ENCODE results near the gene SRPK2.
A peak's percentile ranks its signal among the peaks of the same experiment; 100 is the strongest.
"Not testable (repeated sequence)": the region's sequence is repeated elsewhere in the genome, so short reads cannot be mapped to it uniquely, and the experiment has no call there.

Gene SRPK2

GRCh38 chr7:105305633-105306032 is 83.1 kb downstream of the SRPK2 start:
- no peak for TF ChIP-seq POLR2A (IDR thresholded peaks at IDR 0.05; ENCODE audit: low read depth, low read length)
- no peak for TF ChIP-seq POLR2AphosphoS5 (IDR thresholded peaks at IDR 0.05; ENCODE audit: low read depth, low read length)
- FAIRE-seq (no peak), DNase-seq (ENCODE audit: insufficient read length) (no peak)

- TF ChIP-seq POLR2A (IDR thresholded peaks at IDR 0.05; ENCODE audit: low read depth, low read length) (no peak), POLR2AphosphoS5 (IDR thresholded peaks at IDR 0.05; ENCODE audit: low read depth, low read length) (no peak), TAF1 (IDR thresholded peaks at IDR 0.05; ENCODE audit: borderline replicate concordance, low read depth, low read length) (no peak)
- DNase-seq (ENCODE audit: insufficient read length) (no peak), FAIRE-seq (no peak)
Observed at GRCh38 chr7:105304040-105304895, 84.5 kb downstream of the SRPK2 start.

GRCh38 chr7:105300587-105300986 is 88.1 kb downstream of the SRPK2 start:
- DNase-seq (ENCODE audit: insufficient read length); FAIRE-seq: not testable (repeated sequence)

GRCh38 chr7:105298439-105298894 is 90.3 kb downstream of the SRPK2 start:
- DNase-seq (ENCODE audit: insufficient read length) (no peak), FAIRE-seq (peak; percentile 54)
- no peak for TF ChIP-seq POLR2AphosphoS5 (IDR thresholded peaks at IDR 0.05; ENCODE audit: low read depth, low read length)
- TF ChIP-seq TAF1 (IDR thresholded peaks at IDR 0.05; ENCODE audit: borderline replicate concordance, low read depth, low read length), result no peak
- no peak for TF ChIP-seq POLR2A (IDR thresholded peaks at IDR 0.05; ENCODE audit: low read depth, low read length)

GRCh38 chr7:105297985-105298384 is 90.7 kb downstream of the SRPK2 start:
- FAIRE-seq (peak; percentile 38), DNase-seq (ENCODE audit: insufficient read length) (no peak)
- TF ChIP-seq POLR2A (IDR thresholded peaks at IDR 0.05; ENCODE audit: low read depth, low read length) (no peak), POLR2AphosphoS5 (IDR thresholded peaks at IDR 0.05; ENCODE audit: low read depth, low read length) (no peak), TAF1 (IDR thresholded peaks at IDR 0.05; ENCODE audit: borderline replicate concordance, low read depth, low read length) (no peak)

GRCh38 chr7:105297309-105297708 is 91.4 kb downstream of the SRPK2 start:
- TF ChIP-seq POLR2AphosphoS5 (IDR thresholded peaks at IDR 0.05; ENCODE audit: low read depth, low read length), result no peak
- TF ChIP-seq POLR2A (IDR thresholded peaks at IDR 0.05; ENCODE audit: low read depth, low read length), result no peak
- no peak for TF ChIP-seq TAF1 (IDR thresholded peaks at IDR 0.05; ENCODE audit: borderline replicate concordance, low read depth, low read length)
- FAIRE-seq, result no peak
- DNase-seq (ENCODE audit: insufficient read length), result no peak

GRCh38 chr7:105296491-105296890 is 92.2 kb downstream of the SRPK2 start:
- FAIRE-seq (no peak), DNase-seq (ENCODE audit: insufficient read length) (no peak)
- TF ChIP-seq TAF1 (IDR thresholded peaks at IDR 0.05; ENCODE audit: borderline replicate concordance, low read depth, low read length) (no peak), POLR2A (IDR thresholded peaks at IDR 0.05; ENCODE audit: low read depth, low read length) (no peak), POLR2AphosphoS5 (IDR thresholded peaks at IDR 0.05; ENCODE audit: low read depth, low read length) (no peak)

GRCh38 chr7:105295596-105296352 is 92.9 kb downstream of the SRPK2 start:
- TF ChIP-seq POLR2A (IDR thresholded peaks at IDR 0.05; ENCODE audit: low read depth, low read length), result no peak
- TF ChIP-seq POLR2AphosphoS5 (IDR thresholded peaks at IDR 0.05; ENCODE audit: low read depth, low read length), result no peak
- TF ChIP-seq TAF1 (IDR thresholded peaks at IDR 0.05; ENCODE audit: borderline replicate concordance, low read depth, low read length), result no peak
- no peak for DNase-seq (ENCODE audit: insufficient read length)
- FAIRE-seq, result no peak

- not testable (repeated sequence) for DNase-seq (ENCODE audit: insufficient read length); FAIRE-seq
Observed at GRCh38 chr7:105294482-105294881, 94.2 kb downstream of the SRPK2 start.

- DNase-seq (ENCODE audit: insufficient read length) (no peak), FAIRE-seq (no peak)
- TF ChIP-seq POLR2AphosphoS5 (IDR thresholded peaks at IDR 0.05; ENCODE audit: low read depth, low read length) (no peak), POLR2A (IDR thresholded peaks at IDR 0.05; ENCODE audit: low read depth, low read length) (no peak), TAF1 (IDR thresholded peaks at IDR 0.05; ENCODE audit: borderline replicate concordance, low read depth, low read length) (no peak)
Observed at GRCh38 chr7:105289704-105290103, 99.0 kb downstream of the SRPK2 start.

- no peak for TF ChIP-seq POLR2A (IDR thresholded peaks at IDR 0.05; ENCODE audit: low read depth, low read length)
- TF ChIP-seq POLR2AphosphoS5 (IDR thresholded peaks at IDR 0.05; ENCODE audit: low read depth, low read length), result no peak
- TF ChIP-seq TAF1 (IDR thresholded peaks at IDR 0.05; ENCODE audit: borderline replicate concordance, low read depth, low read length), result no peak
- no peak for FAIRE-seq
- no peak for DNase-seq (ENCODE audit: insufficient read length)
Observed at GRCh38 chr7:105286441-105286840, 102.3 kb downstream of the SRPK2 start.

Measured in GM12892 (cell line).